ENCODE results near the gene GYG1. TPM values are rescaled to one million over a fixed set of nuclear protein-coding genes. Genes with fewer than 3 reads are reported as not detected.

The GYG1 gene
- total and polyA plus RNA-seq, 2 experiments from 2014 or later: 33.2 to 40.9 TPM

GRCh38 chr3:148998297-148998696 is 7.0 kb downstream of the GYG1 start (continued):
- TF ChIP-seq CREB1 (CRISPR knock-in tag; IDR thresholded peaks at IDR 0.05; ENCODE audit: low read depth) (no peak), JUNB (IDR thresholded peaks at IDR 0.05; ENCODE audit: unreplicated experiment) (no peak), STAT1 (IDR thresholded peaks at IDR 0.05; ENCODE audit: unreplicated experiment) (no peak), ETS1 (IDR thresholded peaks at IDR 0.05) (no peak), ZNF462 (CRISPR knock-in tag; IDR thresholded peaks at IDR 0.05) (no peak)

- H3K4me1 ChIP-seq (ENCODE audit: insufficient read depth): peaks cover 30% of the 10 kb centered on the region
- H3K79me2 ChIP-seq (replicated peaks; ENCODE audit: insufficient read depth): no peaks in the 10 kb centered on the region
- H3K27ac ChIP-seq (ENCODE audit: low read depth): peak overlapping the region; percentile 67
- peak; percentile 34; the same call in 1 of the 3 replicates for ATAC-seq
- no peaks in the 10 kb centered on the region; the same call in 1 of the 2 replicates for H3K36me3 ChIP-seq (ENCODE audit: insufficient read depth)
- no peak overlapping the region for H3K4me3 Mint-ChIP-seq
- peak; percentile 33 for DNase-seq (ENCODE audit: low spot score)
- H3K4me2 ChIP-seq: peak overlapping the region; percentile 41; the same call in 1 of the 2 replicates
- H3K27ac Mint-ChIP-seq: peak overlapping the region; percentile 80
- peaks cover 42% of the 10 kb centered on the region for H3K4me1 Mint-ChIP-seq
- no peak overlapping the region for H2AFZ ChIP-seq
- no peaks in the 10 kb centered on the region for H4K20me1 ChIP-seq (replicated peaks; ENCODE audit: insufficient read depth)
- no peaks in the 10 kb centered on the region for H3F3A ChIP-seq (replicated peaks; ENCODE audit: low read depth)
- no peaks in the 10 kb centered on the region for H3K27me3 Mint-ChIP-seq (ENCODE audit: insufficient read depth, low read depth, poor library complexity)
- H3K27me3 ChIP-seq (ENCODE audit: insufficient read depth): no peaks in the 10 kb centered on the region
- H3K9me3 Mint-ChIP-seq: no peaks in the 10 kb centered on the region
- H3K4me3 ChIP-seq: no peak overlapping the region
- H3K9me2 ChIP-seq (ENCODE audit: insufficient read depth): no peaks in the 10 kb centered on the region
- peaks cover 25% of the 10 kb centered on the region; the same call in 2 of the 3 replicates for H3K36me3 Mint-ChIP-seq (ENCODE audit: low read depth)
- TF ChIP-seq ETS1 (IDR thresholded peaks at IDR 0.05): no peak
- TF ChIP-seq POLR2AphosphoS5 (IDR thresholded peaks at IDR 0.05; ENCODE audit: low read depth): no peak
- TF ChIP-seq ZNF462 (CRISPR knock-in tag; IDR thresholded peaks at IDR 0.05): no peak
Observed at GRCh38 chr3:148998715-148999423, 7.5 kb downstream of the GYG1 start.
